CD14-positive monocyte (primary cell): ENCODE data around the gene OR10V1. TPM values are rescaled to one million over a fixed set of nuclear protein-coding genes. Genes with fewer than 3 reads are reported as not detected.

Experiments used
- DNase-seq, 3 donors: peaks; one replicate each; pipeline ENCODE4 v3.0.0-alpha.2; 2011 to 2022
- H2AFZ ChIP-seq: 2 replicates; pipeline ENCODE4 v1.6.0; 2012; ENCODE audit warnings: mild to moderate bottlenecking, low read depth, low read length, inconsistent platforms; ENCODE audit not compliant: insufficient read depth, poor library complexity, severe bottlenecking
- H3K27ac ChIP-seq, 2 donors: 1 replicate in 1 of 2; 2 replicates in 1 of 2; pipeline ENCODE4 v1.5.1; 2012 to 2013; ENCODE audit warnings: low read length in 2 of 2, control low read depth in 1 of 2, inconsistent platforms in 1 of 2, low read depth in 1 of 2, mild to moderate bottlenecking in 1 of 2
- H3K27me3 ChIP-seq, 2 donors: one replicate each; pipeline versions ENCODE4 v1.6.0 to v1.6.1; 2011 to 2013; ENCODE audit warnings: low read length in 2 of 2; ENCODE audit not compliant: control insufficient read depth in 2 of 2, insufficient read depth in 2 of 2
- H3K36me3 ChIP-seq, 2 donors: replicated peaks in 1 of 2; 1 replicate in 1 of 2; 2 replicates in 1 of 2; pipeline versions ENCODE4 v1.5.1 to v1.6.1; 2012 to 2013; ENCODE audit warnings: low read length in 2 of 2, control low read depth in 1 of 2, inconsistent platforms in 1 of 2, mild to moderate bottlenecking in 1 of 2; ENCODE audit not compliant: insufficient read depth in 2 of 2, control insufficient read depth in 1 of 2
- H3K4me1 ChIP-seq, 2 donors: 1 replicate in 1 of 2; 2 replicates in 1 of 2; pipeline versions ENCODE4 v1.5.1 to v1.6.1; 2012 to 2013; ENCODE audit warnings: low read length in 2 of 2, control low read depth in 1 of 2, inconsistent platforms in 1 of 2, mild to moderate bottlenecking in 1 of 2, moderate library complexity in 1 of 2; ENCODE audit not compliant: insufficient read depth in 2 of 2, control insufficient read depth in 1 of 2
- H3K4me2 ChIP-seq: replicated peaks from 2 replicates; pipeline ENCODE3; 2012; ENCODE audit warnings: low read length, moderate library complexity, mild to moderate bottlenecking; ENCODE audit not compliant: poor library complexity, severe bottlenecking; ENCODE audit errors: extremely low read depth
- H3K4me3 ChIP-seq, 3 experiments: fragments of 200-600 bp in 1 of 3; sonication (generic) in 1 of 3; replicated peaks in 1 of 3; 1 replicate in 2 of 3; 2 replicates in 1 of 3; pipeline ENCODE4 v1.5.1; 2011 to 2013; ENCODE audit warnings: low read length in 3 of 3, mild to moderate bottlenecking in 3 of 3, control low read depth in 2 of 3, low read depth in 2 of 3, inconsistent platforms in 1 of 3, moderate library complexity in 1 of 3
- H3K79me2 ChIP-seq: 2 replicates; pipeline ENCODE4 v1.6.0; 2012; ENCODE audit warnings: mild to moderate bottlenecking, control low read depth, inconsistent platforms, low read length, moderate library complexity; ENCODE audit not compliant: insufficient read depth
- H3K9ac ChIP-seq: 2 replicates; pipeline ENCODE4 v1.6.0; 2017; ENCODE audit warnings: low read length, mild to moderate bottlenecking; ENCODE audit not compliant: insufficient read depth, poor library complexity, severe bottlenecking
- H3K9me3 ChIP-seq, 2 donors: replicated peaks in 1 of 2; 1 replicate in 1 of 2; 2 replicates in 1 of 2; pipeline versions ENCODE4 v1.5.1 to v1.6.1; 2012 to 2013; ENCODE audit warnings: low read length in 2 of 2, control low read depth in 1 of 2; ENCODE audit not compliant: control insufficient read depth in 1 of 2, insufficient read depth in 1 of 2
- H4K20me1 ChIP-seq: 2 replicates; pipeline ENCODE4 v1.6.0; 2012; ENCODE audit warnings: mild to moderate bottlenecking, low read length, control low read depth, moderate library complexity; ENCODE audit not compliant: insufficient read depth
- H3K27ac Mint-ChIP-seq, 7 donors: one replicate each; pipeline ENCODE4 v1.8.0; 2020; ENCODE audit warnings: mild to moderate bottlenecking in 7 of 7, mixed read lengths in 7 of 7, moderate library complexity in 6 of 7, inconsistent platforms in 2 of 7
- H3K27me3 Mint-ChIP-seq, 3 donors: one replicate each; pipeline ENCODE4 v1.8.0; 2021 to 2022; ENCODE audit warnings: low read depth in 3 of 3, mild to moderate bottlenecking in 3 of 3, mixed read lengths in 3 of 3, moderate library complexity in 3 of 3, inconsistent platforms in 1 of 3
- H3K36me3 Mint-ChIP-seq, 2 donors: one replicate each; pipeline ENCODE4 v1.8.0; 2020; ENCODE audit warnings: mixed read lengths in 2 of 2, inconsistent platforms in 1 of 2, mild to moderate bottlenecking in 1 of 2
- H3K4me1 Mint-ChIP-seq: one replicate; pipeline ENCODE4 v1.8.0; 2020; ENCODE audit warnings: mild to moderate bottlenecking, mixed read lengths
- H3K4me3 Mint-ChIP-seq, 2 donors: one replicate each; pipeline ENCODE4 v1.8.0; 2020; ENCODE audit warnings: mild to moderate bottlenecking in 2 of 2, mixed read lengths in 2 of 2, moderate library complexity in 1 of 2
- H3K9me3 Mint-ChIP-seq, 7 donors: one replicate each; pipeline ENCODE4 v1.8.0; 2020 to 2022; ENCODE audit warnings: mixed read lengths in 7 of 7, mild to moderate bottlenecking in 6 of 7, moderate library complexity in 6 of 7, inconsistent platforms in 2 of 7
- intact Hi-C, 2 donors: fragments of 100-400 bp; cut with micrococcal nuclease; formaldehyde crosslinking; loops; one replicate each; pipeline versions ENCODE4 v1.15.0 to v1.15.1; 2023
- polyA plus RNA-seq, 3 donors: library from polyadenylated mRNA; depleted of rRNA in 1 of 3; unstranded in 2 of 3; stranded (reverse) in 1 of 3; fragments of 300-500 nt in 2 of 3; fragments of >200 nt in 1 of 3; fragmentation: Illumina TruSeq in 2 of 3; gene quantifications; 1 replicate in 2 of 3; 2 replicates in 1 of 3; pipeline ENCODE4 v1.2.3, GENCODE V29; 2012 to 2021
- TF ChIP-seq, protein P1 (sequence below): fragments of 200-600 bp; IDR thresholded peaks from one replicate; pipeline ENCODE4 v1.8.0; 2022; ENCODE audit warnings: antibody characterized with exemption, mild to moderate bottlenecking

The OR10V1 gene
- polyA plus RNA-seq, 3 donors, result not detected

DNA sequence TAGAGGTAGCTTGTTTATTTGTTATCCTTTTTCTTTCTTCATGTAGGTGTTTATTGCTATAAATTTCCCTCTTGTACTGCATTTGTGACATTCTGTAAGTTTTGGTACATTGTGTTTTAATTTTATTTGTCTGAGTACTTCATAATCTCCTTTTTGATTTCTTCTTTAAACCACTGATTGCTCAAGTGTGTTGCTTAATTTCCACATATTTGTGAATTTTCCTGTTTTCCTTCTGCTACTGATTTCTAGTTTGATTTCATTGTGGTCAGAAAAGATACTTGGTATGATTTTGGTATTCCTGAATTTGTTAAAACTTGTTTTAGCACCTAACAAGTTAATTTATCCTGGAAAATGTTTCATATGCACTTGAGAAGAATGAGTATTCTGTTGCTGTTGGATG lies 15.1 kb downstream of the OR10V1 start:
- Histone ChIP-seq H3K27ac (peak overlapping the region in 1 of 2 donors; percentile 69), H3K4me1 (peaks cover 4 to 12% of the 10 kb centered on the region in 2 donors), H3K9me3 (no peaks in the 10 kb centered on the region), H3K4me3 (peak overlapping the region in 1 of 3 experiments; percentile 33), H3K79me2 (no peaks in the 10 kb centered on the region), H3K27me3 (no peaks in the 10 kb centered on the region), H2AFZ (no peak overlapping the region), H3K4me2 (peak overlapping the region; percentile 41), H4K20me1 (no peaks in the 10 kb centered on the region), H3K36me3 (no peaks in the 10 kb centered on the region), H3K9ac (peak overlapping the region; percentile 6)
- TF ChIP-seq, protein P1, sequence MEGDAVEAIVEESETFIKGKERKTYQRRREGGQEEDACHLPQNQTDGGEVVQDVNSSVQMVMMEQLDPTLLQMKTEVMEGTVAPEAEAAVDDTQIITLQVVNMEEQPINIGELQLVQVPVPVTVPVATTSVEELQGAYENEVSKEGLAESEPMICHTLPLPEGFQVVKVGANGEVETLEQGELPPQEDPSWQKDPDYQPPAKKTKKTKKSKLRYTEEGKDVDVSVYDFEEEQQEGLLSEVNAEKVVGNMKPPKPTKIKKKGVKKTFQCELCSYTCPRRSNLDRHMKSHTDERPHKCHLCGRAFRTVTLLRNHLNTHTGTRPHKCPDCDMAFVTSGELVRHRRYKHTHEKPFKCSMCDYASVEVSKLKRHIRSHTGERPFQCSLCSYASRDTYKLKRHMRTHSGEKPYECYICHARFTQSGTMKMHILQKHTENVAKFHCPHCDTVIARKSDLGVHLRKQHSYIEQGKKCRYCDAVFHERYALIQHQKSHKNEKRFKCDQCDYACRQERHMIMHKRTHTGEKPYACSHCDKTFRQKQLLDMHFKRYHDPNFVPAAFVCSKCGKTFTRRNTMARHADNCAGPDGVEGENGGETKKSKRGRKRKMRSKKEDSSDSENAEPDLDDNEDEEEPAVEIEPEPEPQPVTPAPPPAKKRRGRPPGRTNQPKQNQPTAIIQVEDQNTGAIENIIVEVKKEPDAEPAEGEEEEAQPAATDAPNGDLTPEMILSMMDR, result no peak
- DNase-seq, result no peak
- Mint-ChIP-seq H3K27ac (peak overlapping the region in 4 of 7 donors; percentile 19 to 51 (median 26)), H3K9me3 (peaks cover 2 to 13% (median 7%) of the 10 kb centered on the region in 7 donors), H3K4me1 (peaks cover 23% of the 10 kb centered on the region), H3K4me3 (peak overlapping the region in 1 of 2 donors; percentile 18), H3K27me3 (peaks cover 0 to 3% (median 2%) of the 10 kb centered on the region in 3 donors), H3K36me3 (no peaks in the 10 kb centered on the region)
- intact Hi-C loops, result no loop called here

- no peak overlapping the region for H3K4me2 ChIP-seq
- TF ChIP-seq, protein P1, result no peak
- H3K27ac Mint-ChIP-seq, result no peak overlapping the region
- peaks cover 25 to 28% of the 10 kb centered on the region in 2 donors for H3K4me1 ChIP-seq
- no peak overlapping the region for H3K4me3 Mint-ChIP-seq
- H3K4me3 ChIP-seq, result no peak overlapping the region
- no peak overlapping the region for H2AFZ ChIP-seq
- peaks cover 34% of the 10 kb centered on the region for H3K4me1 Mint-ChIP-seq
- no peaks in the 10 kb centered on the region for H3K36me3 ChIP-seq
- DNase-seq, result no peak
- H3K27me3 ChIP-seq, result no peaks in the 10 kb centered on the region
- H4K20me1 ChIP-seq, result no peaks in the 10 kb centered on the region
- peaks cover 3 to 13% of the 10 kb centered on the region in 2 donors for H3K9me3 ChIP-seq
- H3K79me2 ChIP-seq, result no peaks in the 10 kb centered on the region
- intact Hi-C loops, result no loop called here
- no peak overlapping the region for H3K9ac ChIP-seq
- no peak overlapping the region for H3K27ac ChIP-seq
- H3K36me3 Mint-ChIP-seq, result no peaks in the 10 kb centered on the region
- H3K9me3 Mint-ChIP-seq, result peaks cover 13 to 23% (median 18%) of the 10 kb centered on the region in 7 donors
- H3K27me3 Mint-ChIP-seq, result peaks cover 0 to 1% (median 0%) of the 10 kb centered on the region in 3 donors
Measured at GRCh38 chr11:59692915-59693314, 20.7 kb downstream of the OR10V1 start.
